Neural cell (in vitro differentiated cells): ENCODE data around the gene CDO1. TPM values are rescaled to one million over a fixed set of nuclear protein-coding genes. Genes with fewer than 3 reads are reported as not detected.

Experiments used
- H2AFZ ChIP-seq: fragments of 200-600, 300-800 bp; sonication (generic), shearing (Covaris generic); 2 replicates; pipeline ENCODE4 v1.6.0; 2014; ENCODE audit warnings: low read depth, mild to moderate bottlenecking, antibody characterized with exemption, low read length, moderate library complexity
- H3F3A ChIP-seq: fragments of 200-600 bp; shearing (Covaris generic); 2 replicates; pipeline ENCODE4 v1.6.1; 2016; ENCODE audit warnings: mild to moderate bottlenecking, moderate library complexity, mixed read lengths, antibody characterized with exemption, low read length; ENCODE audit not compliant: insufficient read depth, poor library complexity, severe bottlenecking
- H3K27ac ChIP-seq: fragments of 200-600, 300-800 bp; sonication (generic), shearing (Covaris generic); 2 replicates; pipeline ENCODE4 v1.5.1; 2014; ENCODE audit warnings: mild to moderate bottlenecking, low read length, moderate library complexity
- H3K27me3 ChIP-seq: fragments of 300-800, 200-600 bp; sonication (generic), shearing (Covaris generic); 2 replicates; pipeline ENCODE4 v1.6.0; 2014; ENCODE audit warnings: mild to moderate bottlenecking, low read depth, low read length, moderate library complexity; ENCODE audit not compliant: insufficient read depth
- H3K36me3 ChIP-seq: fragments of 300-800, 200-600 bp; sonication (generic), shearing (Covaris generic); 2 replicates; pipeline ENCODE4 v1.5.1; 2014; ENCODE audit warnings: mild to moderate bottlenecking, antibody characterized with exemption, low read length, moderate library complexity; ENCODE audit not compliant: insufficient read depth
- H3K4me2 ChIP-seq: fragments of 300-800, 200-600 bp; sonication (generic), shearing (Covaris generic); 2 replicates; pipeline ENCODE4 v1.6.0; 2014; ENCODE audit warnings: mild to moderate bottlenecking, low read length
- H3K4me3 ChIP-seq: fragments of 300-800, 200-600 bp; sonication (generic), shearing (Covaris generic); 2 replicates; pipeline ENCODE4 v1.5.1; 2014; ENCODE audit warnings: mild to moderate bottlenecking, low read length, moderate library complexity
- H3K79me2 ChIP-seq: fragments of 200-600 bp; shearing (Covaris generic); replicated peaks from 2 replicates; pipeline ENCODE4 v1.6.0; 2014; ENCODE audit warnings: mild to moderate bottlenecking, low read length, moderate library complexity; ENCODE audit not compliant: insufficient read depth
- H3K9ac ChIP-seq: fragments of 300-800, 200-600 bp; sonication (generic), shearing (Covaris generic); 2 replicates; pipeline ENCODE4 v1.6.1; 2016; ENCODE audit warnings: mild to moderate bottlenecking, low read length, mixed read lengths
- H3K9me2 ChIP-seq: fragments of 200-600 bp; shearing (Covaris generic); 2 replicates; pipeline ENCODE4 v1.6.1; 2016; ENCODE audit warnings: mild to moderate bottlenecking, low read length, mixed read lengths; ENCODE audit not compliant: insufficient read depth
- H3K9me3 ChIP-seq: fragments of 200-600, 300-800 bp; sonication (generic), shearing (Covaris generic); 2 replicates; pipeline ENCODE4 v1.6.1; 2016; ENCODE audit warnings: mild to moderate bottlenecking, mixed run types, low read length, moderate library complexity, mixed read lengths
- H4K20me1 ChIP-seq: fragments of 200-600 bp; shearing (Covaris generic); 2 replicates; pipeline ENCODE4 v1.6.1; 2016; ENCODE audit warnings: mild to moderate bottlenecking, mixed run types; ENCODE audit not compliant: insufficient read depth
- EP300 ChIP-seq: fragments of 450-650 bp; conservative IDR thresholded peaks from 2 replicates; pipeline ENCODE4 v1.6.1; 2014; ENCODE audit warnings: antibody characterized with exemption, mild to moderate bottlenecking, moderate library complexity; ENCODE audit not compliant: poor library complexity, severe bottlenecking
- EZH2 ChIP-seq: fragments of 200-600, 300-800 bp; shearing (Covaris generic), sonication (generic); IDR thresholded peaks from 2 replicates; pipeline ENCODE4 v1.6.1; 2014; ENCODE audit warnings: antibody characterized with exemption, low read length, borderline replicate concordance, mild to moderate bottlenecking; ENCODE audit not compliant: insufficient read depth, poor library complexity, severe bottlenecking
- MXI1 ChIP-seq: fragments of 450-650 bp; conservative IDR thresholded peaks from 2 replicates; pipeline ENCODE4 v1.6.1; 2014; ENCODE audit warnings: antibody characterized with exemption, mild to moderate bottlenecking; ENCODE audit not compliant: poor library complexity, severe bottlenecking
- POLR2AphosphoS5 ChIP-seq: IDR thresholded peaks from 2 replicates; pipeline ENCODE4 v1.6.1; 2012
- RAD21 ChIP-seq: fragments of 450-650 bp; conservative IDR thresholded peaks from 2 replicates; pipeline ENCODE4 v1.6.1; 2014; ENCODE audit warnings: antibody characterized with exemption, mild to moderate bottlenecking, moderate library complexity
- REST ChIP-seq: IDR thresholded peaks from 2 replicates; pipeline ENCODE4 v1.6.1; 2012; ENCODE audit warnings: borderline replicate concordance
- SMC3 ChIP-seq: fragments of 450-650 bp; conservative IDR thresholded peaks from 2 replicates; pipeline ENCODE4 v1.6.1; 2014; ENCODE audit warnings: antibody characterized with exemption, mild to moderate bottlenecking, moderate library complexity; ENCODE audit not compliant: poor library complexity
- polyA plus RNA-seq: library from polyadenylated mRNA; depleted of rRNA; stranded (reverse); fragments of >200 nt; gene quantifications from 2 replicates; pipeline ENCODE4 v1.2.3, GENCODE V29; 2014
- TF ChIP-seq, protein P1 (sequence below): fragments of 450-650 bp; IDR thresholded peaks from 2 replicates; pipeline ENCODE4 v1.5.1; 2014; ENCODE audit warnings: antibody characterized with exemption, mild to moderate bottlenecking, moderate library complexity; ENCODE audit not compliant: poor library complexity, severe bottlenecking

The CDO1 gene
- polyA plus RNA-seq, 1 donor from 2014 or later = 201 TPM

DNA sequence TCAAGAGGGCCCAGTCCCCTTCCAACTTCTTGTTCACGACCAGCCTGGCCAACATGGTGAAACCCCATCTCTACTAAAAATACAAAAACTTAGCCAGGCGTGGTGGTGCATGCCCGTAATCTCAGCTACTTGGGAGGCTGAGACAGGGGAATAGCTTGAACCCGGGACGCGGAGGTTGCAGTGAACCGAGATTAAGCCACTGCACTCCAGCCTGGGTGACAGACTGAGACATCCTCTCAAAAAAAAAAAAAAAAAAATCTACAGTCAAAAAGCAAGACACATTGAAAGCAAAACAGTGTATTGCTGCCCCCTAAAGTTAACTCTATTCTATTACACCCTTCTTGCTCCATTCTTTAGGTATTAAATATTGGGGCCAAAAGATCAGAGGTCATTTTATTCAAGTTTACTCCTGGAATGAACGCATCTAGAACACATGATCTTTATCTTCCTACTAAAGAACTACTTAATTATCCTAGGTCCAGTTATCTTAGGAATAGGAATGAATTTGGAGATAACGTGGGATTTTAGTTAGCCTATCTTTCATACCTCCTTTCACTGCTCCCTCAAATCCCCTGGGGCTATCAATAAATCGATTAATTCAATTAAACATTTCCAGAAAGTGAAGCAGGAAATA lies 22.5 kb upstream of the CDO1 start:
- no peak for TF ChIP-seq EP300
- peak; percentile 71 for TF ChIP-seq RAD21
- peak; percentile 72 for TF ChIP-seq SMC3
- TF ChIP-seq, protein P1, sequence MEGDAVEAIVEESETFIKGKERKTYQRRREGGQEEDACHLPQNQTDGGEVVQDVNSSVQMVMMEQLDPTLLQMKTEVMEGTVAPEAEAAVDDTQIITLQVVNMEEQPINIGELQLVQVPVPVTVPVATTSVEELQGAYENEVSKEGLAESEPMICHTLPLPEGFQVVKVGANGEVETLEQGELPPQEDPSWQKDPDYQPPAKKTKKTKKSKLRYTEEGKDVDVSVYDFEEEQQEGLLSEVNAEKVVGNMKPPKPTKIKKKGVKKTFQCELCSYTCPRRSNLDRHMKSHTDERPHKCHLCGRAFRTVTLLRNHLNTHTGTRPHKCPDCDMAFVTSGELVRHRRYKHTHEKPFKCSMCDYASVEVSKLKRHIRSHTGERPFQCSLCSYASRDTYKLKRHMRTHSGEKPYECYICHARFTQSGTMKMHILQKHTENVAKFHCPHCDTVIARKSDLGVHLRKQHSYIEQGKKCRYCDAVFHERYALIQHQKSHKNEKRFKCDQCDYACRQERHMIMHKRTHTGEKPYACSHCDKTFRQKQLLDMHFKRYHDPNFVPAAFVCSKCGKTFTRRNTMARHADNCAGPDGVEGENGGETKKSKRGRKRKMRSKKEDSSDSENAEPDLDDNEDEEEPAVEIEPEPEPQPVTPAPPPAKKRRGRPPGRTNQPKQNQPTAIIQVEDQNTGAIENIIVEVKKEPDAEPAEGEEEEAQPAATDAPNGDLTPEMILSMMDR = peak; percentile 72
- no peak overlapping the region for H2AFZ ChIP-seq
- H3K9me2 ChIP-seq = no peaks in the 10 kb centered on the region
- no peak overlapping the region for H3K9ac ChIP-seq
- peak overlapping the region; percentile 80 for H3K4me3 ChIP-seq
- H3K4me2 ChIP-seq = no peak overlapping the region
- no peaks in the 10 kb centered on the region for H3F3A ChIP-seq
- H3K79me2 ChIP-seq = peaks cover 48% of the 10 kb centered on the region
- H3K27me3 ChIP-seq = no peaks in the 10 kb centered on the region
- no peaks in the 10 kb centered on the region for H3K36me3 ChIP-seq
- H4K20me1 ChIP-seq = no peaks in the 10 kb centered on the region
- H3K27ac ChIP-seq = no peak overlapping the region
- no peaks in the 10 kb centered on the region for H3K9me3 ChIP-seq

GRCh38 chr5:115835481-115835880 lies 19.0 kb upstream of the CDO1 start:
- no peaks in the 10 kb centered on the region for H3K36me3 ChIP-seq
- no peak overlapping the region for H3K27ac ChIP-seq

More at GRCh38 chr5:115835481-115835880, 19.0 kb upstream of the CDO1 start:
- Histone ChIP-seq H3K9ac (no peak overlapping the region), H3K79me2 (peaks cover 27% of the 10 kb centered on the region), H3K9me3 (no peaks in the 10 kb centered on the region), H4K20me1 (no peaks in the 10 kb centered on the region), H2AFZ (no peak overlapping the region), H3K9me2 (no peaks in the 10 kb centered on the region), H3F3A (no peaks in the 10 kb centered on the region), H3K4me3 (no peak overlapping the region), H3K27me3 (no peaks in the 10 kb centered on the region), H3K4me2 (no peak overlapping the region)
- TF ChIP-seq, protein P1 = no peak
- TF ChIP-seq EZH2 (no peak), POLR2AphosphoS5 (no peak), RAD21 (no peak), EP300 (no peak), MXI1 (no peak), SMC3 (no peak), REST (no peak)
